HepG2 (cell line): ENCODE results near the gene EVA1A. TPM values are rescaled to one million over a fixed set of nuclear protein-coding genes. Genes with fewer than 3 reads are reported as not detected.

Experiments
- ATAC-seq: fragments of 200-7000 bp; cut with Tn5 transposase; 3 replicates; pipeline ENCODE4 v1.9.1; 2020; ENCODE audit warnings: mild to moderate bottlenecking, moderate library complexity
- BruUV-seq: library from RNA; stranded (reverse); fragments of 400-500 nt; replicated peaks from 2 replicates; lab custom pipeline; 2021; lab: Mats Ljungman, UMichigan
- CTCF ChIA-PET: fragments of 300-600 bp; formaldehyde crosslinking; extraction: SDS; loops from one replicate; lab custom pipeline; 2021; ENCODE audit warnings: low total read pairs, inconsistent platforms, low intra/inter-chr PET ratio; lab: Yijun Ruan, JAX
- POLR2A ChIA-PET: fragments of 350-600 bp; sonication (Branson Sonifier 250); formaldehyde crosslinking; loops from one replicate; lab custom pipeline; 2020; ENCODE audit warnings: antibody characterized with exemption, inconsistent platforms; lab: Yijun Ruan, JAX
- DNase-seq: peaks from one replicate; pipeline ENCODE4 v3.0.0-alpha.2; 2015; ENCODE audit warnings: low spot score
- FAIRE-seq: peaks from 3 replicates; lab custom pipeline; 2011; peaks lifted over from hg19 to GRCh38; lab: Jason Lieb, UNC
- H2AFZ ChIP-seq: one replicate; pipeline ENCODE4 v1.6.1; 2011; ENCODE audit warnings: low read length, inconsistent platforms
- H3K27ac ChIP-seq: fragments of 300-600 bp; 3 replicates; pipeline ENCODE4 v1.8.0; 2011; ENCODE audit warnings: mixed run types, mild to moderate bottlenecking, mixed read lengths, low read length, inconsistent platforms; ENCODE audit not compliant: insufficient read depth; ENCODE audit errors: extremely low read length
- H3K27me3 ChIP-seq, 2 experiments: fragments of 200-600 bp in 1 of 2; 2 replicates in 1 of 2; 3 replicates in 1 of 2; pipeline versions ENCODE4 v1.6.0 to v1.8.0; 2011; ENCODE audit warnings: low read length in 2 of 2, mild to moderate bottlenecking in 2 of 2, moderate library complexity in 2 of 2, inconsistent platforms in 1 of 2; ENCODE audit not compliant: insufficient read depth in 2 of 2, control insufficient read depth in 1 of 2
- H3K36me3 ChIP-seq, 2 experiments: fragments of 200-600 bp in 1 of 2; replicated peaks in 1 of 2; 2 replicates in 1 of 2; 3 replicates in 1 of 2; pipeline versions ENCODE4 v1.5.1 to v1.8.0; 2011; ENCODE audit warnings: low read length in 2 of 2, inconsistent platforms in 1 of 2; ENCODE audit not compliant: insufficient read depth in 2 of 2, control insufficient read depth in 1 of 2
- H3K4me1 ChIP-seq: 2 replicates; pipeline ENCODE4 v1.5.1; 2012; ENCODE audit warnings: low read length, inconsistent platforms; ENCODE audit not compliant: insufficient read depth
- H3K4me2 ChIP-seq: 2 replicates; pipeline ENCODE4 v1.6.0; 2011; ENCODE audit warnings: low read depth, low read length, inconsistent platforms
- H3K4me3 ChIP-seq, 3 experiments: fragments of 200-600 bp in 1 of 3; sonication (generic), shearing (Covaris generic) in 1 of 3; replicated peaks in 1 of 3; 2 replicates each; pipeline ENCODE4 v1.5.1; 2011 to 2016; ENCODE audit warnings: low read length in 3 of 3, inconsistent platforms in 2 of 3, low read depth in 2 of 3, mild to moderate bottlenecking in 2 of 3, control low read depth in 1 of 3, mixed read lengths in 1 of 3; ENCODE audit not compliant: insufficient read depth in 1 of 3
- H3K79me2 ChIP-seq: one replicate; pipeline ENCODE4 v1.6.1; 2011; ENCODE audit warnings: low read length, inconsistent platforms; ENCODE audit not compliant: insufficient read depth
- H3K9ac ChIP-seq: 2 replicates; pipeline ENCODE4 v1.6.0; 2011; ENCODE audit warnings: mild to moderate bottlenecking, low read depth, low read length, inconsistent platforms; ENCODE audit not compliant: insufficient read depth
- H3K9me3 ChIP-seq: 2 replicates; pipeline ENCODE4 v1.5.1; 2012; ENCODE audit warnings: mild to moderate bottlenecking, low read length
- H4K20me1 ChIP-seq: 2 replicates; pipeline ENCODE4 v1.6.0; 2011; ENCODE audit warnings: inconsistent platforms, mild to moderate bottlenecking, low read length, moderate library complexity; ENCODE audit not compliant: insufficient read depth
- ATF7 ChIP-seq, 2 experiments: fragments of 450-650 bp in 1 of 2; sonication (generic) in 1 of 2; formaldehyde crosslinking in 1 of 2; IDR thresholded peaks; 2 replicates each; pipeline versions ENCODE4 v1.4.0 to v1.6.1; 2016 to 2020; ENCODE audit warnings: antibody characterized with exemption in 1 of 2, mild to moderate bottlenecking in 1 of 2, missing genetic modification reagents in 1 of 2
- BHLHE40 ChIP-seq: IDR thresholded peaks from 2 replicates; pipeline ENCODE4 v1.6.1; 2011; ENCODE audit warnings: low read length, improper control_type of control experiment
- GABPA ChIP-seq, 2 experiments: IDR thresholded peaks; 2 replicates each; pipeline ENCODE4 v1.6.1; 2011 to 2016; ENCODE audit warnings: low read depth in 2 of 2, low read length in 1 of 2, missing biosample characterization in 1 of 2, missing genetic modification characterization in 1 of 2
- MED8 ChIP-seq: sonication (generic); formaldehyde crosslinking; IDR thresholded peaks from 2 replicates; pipeline ENCODE4 v1.8.1; 2023; ENCODE audit warnings: mild to moderate bottlenecking, missing genetic modification reagents; ENCODE audit not compliant: insufficient replicate concordance
- NCOA5 ChIP-seq: sonication (generic); formaldehyde crosslinking; IDR thresholded peaks from 2 replicates; pipeline ENCODE4 v1.4.0; 2020; ENCODE audit warnings: missing genetic modification reagents
- RNF2 ChIP-seq: fragments of 450-650 bp; conservative IDR thresholded peaks from 2 replicates; pipeline ENCODE4 v1.6.1; 2016; ENCODE audit warnings: low read depth
- RXRA ChIP-seq: sonication (generic); formaldehyde crosslinking; IDR thresholded peaks from 2 replicates; pipeline ENCODE4 v1.5.1; 2020; ENCODE audit warnings: missing genetic modification reagents
- ZBTB3 ChIP-seq: sonication (generic); formaldehyde crosslinking; IDR thresholded peaks from 2 replicates; pipeline ENCODE4 v1.4.0; 2020; ENCODE audit warnings: low read depth, mild to moderate bottlenecking, moderate library complexity, missing genetic modification reagents, borderline replicate concordance
- ZBTB7A ChIP-seq: sonication (generic); formaldehyde crosslinking; IDR thresholded peaks from 2 replicates; pipeline ENCODE4 v1.8.0; 2022; ENCODE audit warnings: mild to moderate bottlenecking, missing genetic modification reagents
- ZNF292 ChIP-seq: sonication (generic); formaldehyde crosslinking; IDR thresholded peaks from 2 replicates; pipeline ENCODE4 v1.8.1; 2022; ENCODE audit warnings: mild to moderate bottlenecking, low read depth, missing genetic modification reagents, borderline replicate concordance
- ZNF468 ChIP-seq: sonication (generic); formaldehyde crosslinking; IDR thresholded peaks from 2 replicates; pipeline ENCODE4 v1.8.0; 2022; ENCODE audit warnings: mild to moderate bottlenecking, moderate library complexity, missing genetic modification reagents
- ZNF557 ChIP-seq: sonication (generic); formaldehyde crosslinking; IDR thresholded peaks from 2 replicates; pipeline ENCODE4 v1.4.0; 2020; ENCODE audit warnings: missing genetic modification reagents
- ZNF614 ChIP-seq: IDR thresholded peaks from 2 replicates; pipeline ENCODE4 v1.6.1; 2018; ENCODE audit warnings: missing biosample characterization, missing genetic modification reagents, inconsistent platforms, borderline replicate concordance
- WGBS: methylation state at CpG from one replicate; pipeline ENCODE4 v1.1.6; 2017; ENCODE audit warnings: low lambda C conversion rate; 5-methylcytosine and 5-hydroxymethylcytosine counted together
- in situ Hi-C: cut with HindIII; loops from 2 replicates; pipeline ENCODE4 v1.10.0; 2017; ENCODE audit warnings: low pct_unique_long_range_greater_than_20kb; ENCODE audit not compliant: extremely low pct_ligation_motif_present
- intact Hi-C: fragments of 100-400 bp; cut with micrococcal nuclease; formaldehyde crosslinking; loops from one replicate; pipeline ENCODE4 v1.10.0; 2022; ENCODE audit not compliant: unreplicated experiment
- polyA plus RNA-seq, 8 experiments: library from polyadenylated mRNA; depleted of rRNA in 3 of 8; stranded (reverse) in 7 of 8; unstranded in 1 of 8; fragments of >200 nt; fragmentation: Illumina TruSeq in 4 of 8; extraction: Trizol in 4 of 8; gene quantifications; 2 replicates each; pipeline versions ENCODE4 v1.2.1 to v1.2.3, GENCODE V29; 2011 to 2016; ENCODE audit warnings: low read depth in 4 of 8, missing spikeins in 1 of 8, mixed read lengths in 1 of 8; ENCODE audit not compliant: insufficient read depth in 1 of 8
- total RNA-seq, 5 experiments: library from RNA; depleted of rRNA; stranded (reverse); fragments of >200 nt; fragmentation: Illumina TruSeq; extraction: Trizol; gene quantifications; 2 replicates each; pipeline ENCODE4 v1.2.3, GENCODE V29; 2016; ENCODE audit warnings: low read depth in 1 of 5
- TF ChIP-seq, protein P1 (sequence below): IDR thresholded peaks from 2 replicates; pipeline ENCODE4 v1.6.1; 2012; ENCODE audit warnings: low read depth, low read length, improper control_type of control experiment
- TF ChIP-seq, protein P2 (sequence below): sonication (generic); formaldehyde crosslinking; IDR thresholded peaks from 2 replicates; pipeline ENCODE4 v1.5.1; 2020; ENCODE audit warnings: mild to moderate bottlenecking, moderate library complexity, missing genetic modification reagents
- TF ChIP-seq, protein P3 (sequence below): IDR thresholded peaks from 2 replicates; pipeline ENCODE4 v1.6.1; 2016; ENCODE audit warnings: mild to moderate bottlenecking, missing biosample characterization, missing genetic modification reagents
- TF ChIP-seq, protein P4 (sequence below): sonication (generic); formaldehyde crosslinking; IDR thresholded peaks from 2 replicates; pipeline ENCODE4 v1.4.0; 2020; ENCODE audit warnings: missing genetic modification reagents

The EVA1A gene
- total and polyA plus RNA-seq, 2 of the 13 experiments (the other 11 are each of a cell fraction or from before 2014, with no cell fraction given) = 57.5 to 57.8 TPM

DNA sequence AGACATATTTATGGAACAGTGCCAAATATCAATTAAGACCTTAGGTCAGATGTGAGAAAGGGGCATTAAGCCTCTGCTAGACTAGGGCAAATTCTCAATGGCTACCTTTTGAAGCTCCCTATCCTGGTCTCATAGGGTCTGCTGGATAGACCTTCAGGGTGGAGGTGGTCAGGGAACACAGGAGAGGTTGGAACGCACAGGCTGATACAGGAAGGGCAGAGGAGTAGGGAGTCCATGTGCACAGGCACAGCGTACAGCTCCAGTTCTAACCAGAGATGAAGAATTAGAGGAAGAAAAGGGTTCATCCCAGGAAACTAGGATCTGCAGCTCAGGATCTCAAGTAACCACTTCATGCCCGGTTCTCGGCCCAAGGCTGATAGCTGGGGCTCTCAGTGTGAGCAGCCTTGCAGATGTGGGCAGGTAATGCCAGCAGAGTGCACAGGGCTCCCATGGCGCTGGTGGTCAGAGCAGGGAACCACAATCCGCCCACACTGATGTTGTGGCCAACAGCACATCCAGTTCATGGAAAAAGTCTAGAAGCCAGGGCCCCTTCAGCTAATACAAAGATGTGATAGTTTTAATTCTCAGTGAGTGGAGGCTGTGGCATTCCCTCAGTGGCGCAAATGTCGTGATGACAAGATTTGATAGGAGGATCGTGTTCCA, 3.4 kb upstream of the EVA1A start (continued):
- TF ChIP-seq, protein P1, sequence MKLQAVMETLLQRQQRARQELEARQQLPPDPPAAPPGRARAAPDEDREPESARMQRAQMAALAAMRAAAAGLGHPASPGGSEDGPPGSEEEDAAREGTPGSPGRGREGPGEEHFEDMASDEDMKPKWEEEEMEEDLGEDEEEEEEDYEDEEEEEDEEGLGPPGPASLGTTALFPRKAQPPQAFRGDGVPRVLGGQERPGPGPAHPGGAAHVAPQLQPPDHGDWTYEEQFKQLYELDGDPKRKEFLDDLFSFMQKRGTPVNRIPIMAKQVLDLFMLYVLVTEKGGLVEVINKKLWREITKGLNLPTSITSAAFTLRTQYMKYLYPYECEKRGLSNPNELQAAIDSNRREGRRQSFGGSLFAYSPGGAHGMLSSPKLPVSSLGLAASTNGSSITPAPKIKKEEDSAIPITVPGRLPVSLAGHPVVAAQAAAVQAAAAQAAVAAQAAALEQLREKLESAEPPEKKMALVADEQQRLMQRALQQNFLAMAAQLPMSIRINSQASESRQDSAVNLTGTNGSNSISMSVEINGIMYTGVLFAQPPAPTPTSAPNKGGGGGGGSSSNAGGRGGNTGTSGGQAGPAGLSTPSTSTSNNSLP = no peak
- TF ChIP-seq, protein P2, sequence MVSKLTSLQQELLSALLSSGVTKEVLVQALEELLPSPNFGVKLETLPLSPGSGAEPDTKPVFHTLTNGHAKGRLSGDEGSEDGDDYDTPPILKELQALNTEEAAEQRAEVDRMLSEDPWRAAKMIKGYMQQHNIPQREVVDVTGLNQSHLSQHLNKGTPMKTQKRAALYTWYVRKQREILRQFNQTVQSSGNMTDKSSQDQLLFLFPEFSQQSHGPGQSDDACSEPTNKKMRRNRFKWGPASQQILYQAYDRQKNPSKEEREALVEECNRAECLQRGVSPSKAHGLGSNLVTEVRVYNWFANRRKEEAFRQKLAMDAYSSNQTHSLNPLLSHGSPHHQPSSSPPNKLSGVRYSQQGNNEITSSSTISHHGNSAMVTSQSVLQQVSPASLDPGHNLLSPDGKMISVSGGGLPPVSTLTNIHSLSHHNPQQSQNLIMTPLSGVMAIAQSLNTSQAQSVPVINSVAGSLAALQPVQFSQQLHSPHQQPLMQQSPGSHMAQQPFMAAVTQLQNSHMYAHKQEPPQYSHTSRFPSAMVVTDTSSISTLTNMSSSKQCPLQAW (CRISPR knock-in tag) = peak; percentile 31; the same call in 1 of the 2 replicates
- no peak for TF ChIP-seq MED8 (CRISPR knock-in tag)

DNA sequence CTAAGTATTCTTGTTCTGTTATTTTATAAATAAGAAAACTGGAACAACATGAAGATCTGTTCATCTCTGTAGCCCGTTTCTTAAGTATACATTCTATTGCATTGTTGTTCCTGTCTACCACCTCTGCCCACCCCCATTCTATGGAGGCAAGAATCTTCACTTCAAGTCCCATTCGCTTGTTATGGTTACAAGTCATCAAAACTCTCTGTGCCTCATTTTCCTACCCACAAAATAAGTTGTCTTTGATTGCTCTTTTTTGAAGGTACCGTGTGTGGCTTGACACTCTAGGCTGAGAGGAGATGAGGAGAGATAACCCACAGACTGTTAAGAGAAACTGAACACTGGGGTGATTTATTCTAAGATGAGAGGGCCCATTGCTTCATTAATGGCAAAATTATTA, 2.9 kb upstream of the EVA1A start:
- Histone ChIP-seq H3K4me2 (no peak overlapping the region), H3K9me3 (no peaks in the 10 kb centered on the region), H3K4me3 (no peak overlapping the region), H4K20me1 (no peaks in the 10 kb centered on the region), H3K36me3 (peaks cover 0 to 3% of the 10 kb centered on the region in 2 experiments; a peak in 2 of 5 replicates), H2AFZ (no peak overlapping the region), H3K9ac (no peak overlapping the region), H3K27me3 (no peaks in the 10 kb centered on the region; a peak in 1 of 5 replicates), H3K27ac (no peak overlapping the region), H3K4me1 (peaks cover 75% of the 10 kb centered on the region), H3K79me2 (peaks cover 37% of the 10 kb centered on the region)
- over 99% methylated on average over 3 of the region's 3 CpGs for WGBS
- intact Hi-C loops = loop anchor here (5.0 kb wide), 1 partner anchor 81 kb away; no protein-coding TSS in a partner anchor
- POLR2A ChIA-PET = interaction anchor here (1.1 to 8.0 kb wide), 5 partner anchors 8 to 40 kb away, joined by 3 to 126 read pairs (median 10); no protein-coding TSS in a partner anchor
- in situ Hi-C loops = no loop called here
- FAIRE-seq (no peak), ATAC-seq (no peak), DNase-seq (no peak)
- no TSS peak for BruUV-seq
- CTCF ChIA-PET = no interaction called here
- TF ChIP-seq ZNF614 (CRISPR knock-in tag) (no peak), NCOA5 (no peak), RNF2 (no peak), ZNF292 (CRISPR knock-in tag) (no peak), ZBTB3 (CRISPR knock-in tag) (no peak), RXRA (CRISPR knock-in tag) (no peak), ZNF468 (CRISPR knock-in tag) (no peak), BHLHE40 (no peak), ATF7 (IDR thresholded peaks at IDR 0.05) (no peak), ATF7 (CRISPR knock-in tag; IDR thresholded peaks at IDR 0.05) (no peak), ZBTB7A (CRISPR knock-in tag) (no peak), GABPA (IDR thresholded peaks at IDR 0.05; ENCODE audit: low read depth, low read length) (no peak), GABPA (CRISPR knock-in tag; IDR thresholded peaks at IDR 0.05; ENCODE audit: low read depth) (no peak), ZNF557 (no peak)
- TF ChIP-seq, protein P3, sequence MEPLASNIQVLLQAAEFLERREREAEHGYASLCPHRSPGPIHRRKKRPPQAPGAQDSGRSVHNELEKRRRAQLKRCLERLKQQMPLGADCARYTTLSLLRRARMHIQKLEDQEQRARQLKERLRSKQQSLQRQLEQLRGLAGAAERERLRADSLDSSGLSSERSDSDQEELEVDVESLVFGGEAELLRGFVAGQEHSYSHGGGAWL (CRISPR knock-in tag) = no peak
- TF ChIP-seq, protein P4, sequence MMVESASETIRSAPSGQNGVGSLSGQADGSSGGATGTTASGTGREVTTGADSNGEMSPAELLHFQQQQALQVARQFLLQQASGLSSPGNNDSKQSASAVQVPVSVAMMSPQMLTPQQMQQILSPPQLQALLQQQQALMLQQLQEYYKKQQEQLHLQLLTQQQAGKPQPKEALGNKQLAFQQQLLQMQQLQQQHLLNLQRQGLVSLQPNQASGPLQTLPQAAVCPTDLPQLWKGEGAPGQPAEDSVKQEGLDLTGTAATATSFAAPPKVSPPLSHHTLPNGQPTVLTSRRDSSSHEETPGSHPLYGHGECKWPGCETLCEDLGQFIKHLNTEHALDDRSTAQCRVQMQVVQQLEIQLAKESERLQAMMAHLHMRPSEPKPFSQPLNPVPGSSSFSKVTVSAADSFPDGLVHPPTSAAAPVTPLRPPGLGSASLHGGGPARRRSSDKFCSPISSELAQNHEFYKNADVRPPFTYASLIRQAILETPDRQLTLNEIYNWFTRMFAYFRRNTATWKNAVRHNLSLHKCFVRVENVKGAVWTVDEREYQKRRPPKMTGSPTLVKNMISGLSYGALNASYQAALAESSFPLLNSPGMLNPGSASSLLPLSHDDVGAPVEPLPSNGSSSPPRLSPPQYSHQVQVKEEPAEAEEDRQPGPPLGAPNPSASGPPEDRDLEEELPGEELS (CRISPR knock-in tag) = no peak
